ENCODE results near the gene ACKR2. TPM values are rescaled to one million over a fixed set of nuclear protein-coding genes. Genes with fewer than 3 reads are reported as not detected.
A peak's percentile ranks its signal among the peaks of the same experiment; 100 is the strongest.

ACKR2 gene
- total and polyA plus RNA-seq, 7 experiments from 2014 or later = 0.45 to 1.1 (median 0.65) TPM; not detected in 2

GRCh38 chr3:42855219-42855546, 45.9 kb downstream of the ACKR2 start:
- peak overlapping the region in 1 of 9 donors; percentile 15 for H3K27ac Mint-ChIP-seq

GRCh38 chr3:42855547-42856380, 46.5 kb downstream of the ACKR2 start:
- H3K27me3 ChIP-seq (ENCODE audit: control insufficient read depth in 2 of 2, insufficient read depth in 2 of 2, low read length in 2 of 2) = no peaks in the 10 kb centered on the region
- no peaks in the 10 kb centered on the region for H3K36me3 ChIP-seq (ENCODE audit: control insufficient read depth in 2 of 3, insufficient read depth in 3 of 3, low read length in 3 of 3)
- H3K4me3 ChIP-seq (ENCODE audit: low read length) = no peak overlapping the region
- no peaks in the 10 kb centered on the region for H3K9me3 ChIP-seq (ENCODE audit: control insufficient read depth in 2 of 3, low read length in 3 of 3)
- Mint-ChIP-seq H3K4me1 (no peaks in the 10 kb centered on the region), H3K36me3 (peaks cover 0 to 6% (median 3%) of the 10 kb centered on the region in 5 donors), H3K4me3 (no peak overlapping the region), H3K27ac (no peak overlapping the region), H3K27me3 (peaks cover 0 to 22% (median 0%) of the 10 kb centered on the region in 5 donors), H3K9me3 (peaks cover 0 to 5% (median 2%) of the 10 kb centered on the region in 11 donors)
- ChIA-PET POLR2A (no interaction called here), CTCF (no interaction called here)
- DNase-seq (no peak), ATAC-seq (no peak)
- intact Hi-C loops (cut with micrococcal nuclease) = no loop called here
- no peaks in the 10 kb centered on the region for H3K4me1 ChIP-seq (ENCODE audit: control insufficient read depth in 2 of 2, insufficient read depth in 2 of 2, low read length in 2 of 2)
- no peak overlapping the region for H3K27ac ChIP-seq (ENCODE audit: low read depth, low read length)

More at GRCh38 chr3:42855219-42855546, 45.9 kb downstream of the ACKR2 start:
- H3K9me3 ChIP-seq (ENCODE audit: control insufficient read depth in 2 of 3, low read length in 3 of 3) = no peaks in the 10 kb centered on the region
- no peaks in the 10 kb centered on the region for H3K27me3 ChIP-seq (ENCODE audit: control insufficient read depth in 2 of 2, insufficient read depth in 2 of 2, low read length in 2 of 2)
- no peak overlapping the region for H3K27ac ChIP-seq (ENCODE audit: low read depth, low read length)
- no peaks in the 10 kb centered on the region for H3K36me3 ChIP-seq (ENCODE audit: control insufficient read depth in 2 of 3, insufficient read depth in 3 of 3, low read length in 3 of 3)
- Mint-ChIP-seq H3K4me1 (no peaks in the 10 kb centered on the region), H3K4me3 (no peak overlapping the region), H3K27me3 (peaks cover 0 to 16% (median 0%) of the 10 kb centered on the region in 5 donors), H3K36me3 (peaks cover 0 to 6% (median 0%) of the 10 kb centered on the region in 5 donors), H3K9me3 (peaks cover 0 to 5% (median 0%) of the 10 kb centered on the region in 11 donors)
- ChIA-PET CTCF (no interaction called here), POLR2A (no interaction called here)
- no peaks in the 10 kb centered on the region for H3K4me1 ChIP-seq (ENCODE audit: control insufficient read depth in 2 of 2, insufficient read depth in 2 of 2, low read length in 2 of 2)
- no peak for DNase-seq
- H3K4me3 ChIP-seq (ENCODE audit: low read length) = no peak overlapping the region
- intact Hi-C loops (cut with micrococcal nuclease) = no loop called here
- no peak for ATAC-seq

GRCh38 chr3:42856544-42856943, 47.3 kb downstream of the ACKR2 start:
- Histone ChIP-seq H3K4me1 (ENCODE audit: control insufficient read depth in 2 of 2, insufficient read depth in 2 of 2, low read length in 2 of 2) (no peaks in the 10 kb centered on the region), H3K36me3 (ENCODE audit: control insufficient read depth in 2 of 3, insufficient read depth in 3 of 3, low read length in 3 of 3) (no peaks in the 10 kb centered on the region), H3K4me3 (ENCODE audit: low read length) (no peak overlapping the region), H3K9me3 (ENCODE audit: control insufficient read depth in 2 of 3, low read length in 3 of 3) (no peaks in the 10 kb centered on the region), H3K27me3 (ENCODE audit: control insufficient read depth in 2 of 2, insufficient read depth in 2 of 2, low read length in 2 of 2) (no peaks in the 10 kb centered on the region), H3K27ac (ENCODE audit: low read depth, low read length) (no peak overlapping the region)
- ChIA-PET CTCF (no interaction called here), POLR2A (no interaction called here)
- intact Hi-C loops (cut with micrococcal nuclease) = no loop called here
- peaks cover 0 to 7% (median 2%) of the 10 kb centered on the region in 11 donors for H3K9me3 Mint-ChIP-seq
- H3K4me3 Mint-ChIP-seq = no peak overlapping the region
- H3K4me1 Mint-ChIP-seq = no peaks in the 10 kb centered on the region
- ATAC-seq (no peak), DNase-seq (no peak)
- peaks cover 0 to 27% (median 0%) of the 10 kb centered on the region in 5 donors for H3K27me3 Mint-ChIP-seq
- H3K27ac Mint-ChIP-seq = no peak overlapping the region
- H3K36me3 Mint-ChIP-seq = peaks cover 0 to 6% (median 3%) of the 10 kb centered on the region in 5 donors

- peaks cover 0 to 7% (median 1%) of the 10 kb centered on the region in 11 donors for H3K9me3 Mint-ChIP-seq
- intact Hi-C loops (cut with micrococcal nuclease) = no loop called here
- H3K27me3 ChIP-seq (ENCODE audit: control insufficient read depth in 2 of 2, insufficient read depth in 2 of 2, low read length in 2 of 2) = no peaks in the 10 kb centered on the region
- no peak overlapping the region for H3K4me3 ChIP-seq (ENCODE audit: low read length)
- no peak overlapping the region for H3K27ac ChIP-seq (ENCODE audit: low read depth, low read length)
- no peak for ATAC-seq
- POLR2A ChIA-PET = no interaction called here
- peaks cover 0 to 32% (median 0%) of the 10 kb centered on the region in 5 donors for H3K27me3 Mint-ChIP-seq
- no peaks in the 10 kb centered on the region for H3K36me3 ChIP-seq (ENCODE audit: control insufficient read depth in 2 of 3, insufficient read depth in 3 of 3, low read length in 3 of 3)
- peaks cover 0 to 6% (median 0%) of the 10 kb centered on the region in 5 donors for H3K36me3 Mint-ChIP-seq
- H3K27ac Mint-ChIP-seq = no peak overlapping the region
- H3K4me1 Mint-ChIP-seq = no peaks in the 10 kb centered on the region
- H3K4me3 Mint-ChIP-seq = no peak overlapping the region
- CTCF ChIA-PET = interaction anchor here (1.4 kb wide), 1 partner anchor 84 kb away, joined by 5 read pairs; no protein-coding TSS in a partner anchor
- H3K9me3 ChIP-seq (ENCODE audit: control insufficient read depth in 2 of 3, low read length in 3 of 3) = no peaks in the 10 kb centered on the region
- H3K4me1 ChIP-seq (ENCODE audit: control insufficient read depth in 2 of 2, insufficient read depth in 2 of 2, low read length in 2 of 2) = no peaks in the 10 kb centered on the region
- DNase-seq = no peak
Observed at GRCh38 chr3:42864321-42864950, 55.2 kb downstream of the ACKR2 start.

GRCh38 chr3:42865256-42865655, 56.0 kb downstream of the ACKR2 start:
- H3K4me3 ChIP-seq (ENCODE audit: low read length) = no peak overlapping the region
- peaks cover 0 to 6% (median 0%) of the 10 kb centered on the region in 5 donors for H3K36me3 Mint-ChIP-seq
- intact Hi-C loops (cut with micrococcal nuclease) = no loop called here
- H3K4me1 ChIP-seq (ENCODE audit: control insufficient read depth in 2 of 2, insufficient read depth in 2 of 2, low read length in 2 of 2) = no peaks in the 10 kb centered on the region
- H3K4me3 Mint-ChIP-seq = no peak overlapping the region
- ATAC-seq (no peak), DNase-seq (no peak)
- H3K27ac ChIP-seq (ENCODE audit: low read depth, low read length) = no peak overlapping the region
- CTCF ChIA-PET = interaction anchor here (1.4 kb wide), 1 partner anchor 85 kb away, joined by 5 read pairs; no protein-coding TSS in a partner anchor
- no peak overlapping the region for H3K27ac Mint-ChIP-seq
- no peaks in the 10 kb centered on the region for H3K4me1 Mint-ChIP-seq
- POLR2A ChIA-PET = no interaction called here
- no peaks in the 10 kb centered on the region for H3K9me3 ChIP-seq (ENCODE audit: control insufficient read depth in 2 of 3, low read length in 3 of 3)
- no peaks in the 10 kb centered on the region for H3K27me3 ChIP-seq (ENCODE audit: control insufficient read depth in 2 of 2, insufficient read depth in 2 of 2, low read length in 2 of 2)
- H3K36me3 ChIP-seq (ENCODE audit: control insufficient read depth in 2 of 3, insufficient read depth in 3 of 3, low read length in 3 of 3) = no peaks in the 10 kb centered on the region
- H3K9me3 Mint-ChIP-seq = peaks cover 0 to 7% (median 0%) of the 10 kb centered on the region in 11 donors
- peaks cover 0 to 27% (median 0%) of the 10 kb centered on the region in 5 donors for H3K27me3 Mint-ChIP-seq

- Histone ChIP-seq H3K36me3 (ENCODE audit: control insufficient read depth in 2 of 3, insufficient read depth in 3 of 3, low read length in 3 of 3) (no peaks in the 10 kb centered on the region), H3K27me3 (ENCODE audit: control insufficient read depth in 2 of 2, insufficient read depth in 2 of 2, low read length in 2 of 2) (no peaks in the 10 kb centered on the region), H3K4me1 (ENCODE audit: control insufficient read depth in 2 of 2, insufficient read depth in 2 of 2, low read length in 2 of 2) (no peaks in the 10 kb centered on the region), H3K27ac (ENCODE audit: low read depth, low read length) (no peak overlapping the region), H3K9me3 (ENCODE audit: control insufficient read depth in 2 of 3, low read length in 3 of 3) (no peaks in the 10 kb centered on the region), H3K4me3 (ENCODE audit: low read length) (no peak overlapping the region)
- Mint-ChIP-seq H3K4me3 (no peak overlapping the region), H3K36me3 (no peaks in the 10 kb centered on the region), H3K27ac (no peak overlapping the region), H3K9me3 (no peaks in the 10 kb centered on the region), H3K4me1 (no peaks in the 10 kb centered on the region), H3K27me3 (peaks cover 0 to 11% (median under 1%) of the 10 kb centered on the region in 5 donors)
- intact Hi-C loops (cut with micrococcal nuclease) = no loop called here
- no peak for DNase-seq
- no peak for ATAC-seq
- POLR2A ChIA-PET = no interaction called here
- CTCF ChIA-PET = no interaction called here
Observed at GRCh38 chr3:42867138-42867537, 57.9 kb downstream of the ACKR2 start.
